MM.1S (cell line): ENCODE measurements around the gene CHKB.

Source experiments
- CTCF ChIP-seq: fragments of 300-600 bp; sonication (generic); IDR thresholded peaks from 2 replicates; pipeline ENCODE4 v1.5.1; 2016; ENCODE audit warnings: antibody characterized with exemption, low read length, mixed read lengths
- EZH2 ChIP-seq: fragments of 300-600 bp; sonication (generic); optimal IDR thresholded peaks from 2 replicates; pipeline ENCODE3; 2017; ENCODE audit warnings: low read depth, mild to moderate bottlenecking, antibody characterized with exemption, low read length, mixed read lengths
- EZH2phosphoT487 ChIP-seq: fragments of 300-600 bp; sonication (generic); IDR thresholded peaks from 2 replicates; pipeline ENCODE4 v1.6.1; 2018; ENCODE audit warnings: antibody characterized with exemption, low read length

GRCh38 chr22:50587407-50587806, 4.8 kb upstream of the CHKB start:
- TF ChIP-seq CTCF (no peak), EZH2 (no peak), EZH2phosphoT487 (no peak)
